GM21825 (cell line): ENCODE measurements around the gene METTL15.
"Not testable (repeated sequence)": the region's sequence is repeated elsewhere in the genome, so short reads cannot be mapped to it uniquely, and the experiment has no call there.

Experiments
- ATAC-seq: cut with Tn5 transposase; IDR thresholded peaks from one replicate; pipeline ENCODE4 v1.9.1; 2021; ENCODE audit warnings: mild to moderate bottlenecking, moderate library complexity; ENCODE audit not compliant: unreplicated experiment

Gene METTL15

DNA sequence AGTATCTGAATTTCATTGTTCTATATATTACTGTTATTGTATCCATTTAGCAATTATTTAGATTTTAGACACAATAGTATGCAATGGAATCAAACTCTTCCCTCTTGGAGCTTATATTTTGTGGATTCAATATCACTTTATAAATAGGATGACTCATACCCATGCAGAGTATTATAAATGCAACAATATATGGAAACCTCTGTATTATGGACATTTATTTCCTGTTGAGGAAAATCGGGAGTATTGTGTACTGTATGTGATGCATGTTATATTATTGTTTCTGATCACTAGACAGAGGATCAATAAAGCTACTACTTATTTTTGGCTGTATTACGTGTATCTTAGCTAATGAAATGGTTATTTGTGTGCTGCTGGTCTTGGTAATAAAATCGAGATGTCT lies 770 bp downstream of the METTL15 start:
- no peak for ATAC-seq

DNA sequence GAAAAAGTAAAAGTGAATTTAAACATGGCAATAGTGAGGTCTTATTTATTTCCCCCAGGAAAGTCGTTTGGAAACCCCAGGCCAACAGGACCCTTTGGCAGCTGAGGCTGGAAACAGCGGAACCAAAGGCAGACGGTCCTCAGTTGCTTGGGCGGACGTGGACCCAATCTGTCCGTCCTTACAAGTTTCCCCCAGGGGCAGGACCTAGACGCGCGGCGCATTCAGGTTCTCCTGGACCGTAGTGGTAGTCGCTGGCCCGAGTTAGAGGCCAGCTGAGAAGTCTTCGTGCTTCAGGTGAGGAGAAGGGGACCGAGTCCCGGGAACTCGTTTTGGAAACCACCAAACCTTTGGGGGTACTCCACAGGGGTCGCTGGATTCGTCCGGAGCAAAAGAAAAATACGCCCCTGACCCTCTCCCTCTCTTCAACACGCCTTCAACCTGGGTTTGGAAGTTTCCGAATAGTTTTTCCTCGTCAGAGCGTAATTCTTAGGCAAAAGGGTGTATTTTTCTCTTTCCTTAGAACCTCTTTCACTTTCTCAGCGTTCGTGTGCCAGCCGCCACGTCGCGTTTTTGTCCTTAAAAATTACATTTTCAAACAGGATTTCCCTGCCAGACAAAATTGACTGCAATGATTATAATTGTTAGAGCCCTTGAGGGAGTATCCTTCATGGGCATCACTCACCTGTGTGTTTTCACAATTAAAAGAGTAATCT lies 2.1 kb downstream of the METTL15 start:
- ATAC-seq = peak; percentile 36

DNA sequence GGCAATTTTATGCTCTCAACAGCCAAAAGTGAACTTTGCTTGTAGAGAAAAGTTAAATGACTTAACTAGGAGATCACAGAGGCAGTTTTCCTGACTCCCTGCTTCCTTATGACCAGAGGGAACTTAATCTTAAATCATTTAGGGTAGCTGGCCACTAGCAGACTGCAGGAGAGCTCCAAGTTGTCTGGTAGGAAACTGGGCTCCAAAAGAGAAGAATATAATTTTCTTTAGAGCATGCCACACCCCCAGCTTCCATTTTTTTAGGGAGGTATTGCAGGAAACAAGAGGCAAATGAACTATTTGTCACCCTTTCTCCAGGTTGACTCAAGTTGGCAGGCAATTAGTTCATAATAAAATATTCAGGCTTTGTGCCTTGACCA lies 2.6 kb downstream of the METTL15 start:
- ATAC-seq = no peak

DNA sequence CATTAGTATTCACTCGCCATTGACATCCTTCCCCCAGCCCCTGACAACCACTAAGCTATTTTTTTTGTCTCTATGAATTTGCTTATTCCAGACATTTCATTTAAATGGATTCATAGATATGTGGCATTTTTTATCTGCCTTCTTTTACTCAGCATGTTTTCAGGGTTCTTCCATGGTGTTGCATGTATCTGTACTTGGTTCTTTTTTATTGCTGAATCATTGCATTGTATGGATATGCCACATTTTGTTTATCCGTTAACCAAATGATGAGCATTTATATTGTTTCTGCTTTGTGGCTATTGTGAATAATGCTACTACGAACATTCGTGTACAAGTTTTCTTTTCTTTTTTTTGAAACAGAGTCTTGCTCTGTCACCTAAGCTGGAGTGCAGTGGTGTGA lies 5.9 kb downstream of the METTL15 start:
- no peak for ATAC-seq

DNA sequence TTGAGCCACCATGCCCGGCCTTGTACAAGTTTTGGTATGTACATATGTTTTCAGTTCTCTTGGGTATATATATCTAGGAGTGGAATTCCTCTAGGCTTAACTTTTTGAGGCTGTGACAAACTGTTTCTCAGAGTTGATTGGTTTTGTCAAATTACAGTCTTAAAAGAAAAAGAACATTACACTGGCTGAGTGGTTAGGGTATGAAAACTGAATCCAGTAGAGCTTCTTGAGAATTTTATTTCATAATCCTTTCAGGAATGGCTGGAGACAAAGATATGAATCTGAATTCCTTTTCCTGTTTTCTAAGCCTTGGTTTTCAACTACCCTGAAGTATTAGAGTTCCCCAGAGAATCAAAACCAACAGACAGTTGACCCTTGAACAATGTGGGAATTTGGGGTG lies 6.5 kb downstream of the METTL15 start:
- no peak for ATAC-seq

DNA sequence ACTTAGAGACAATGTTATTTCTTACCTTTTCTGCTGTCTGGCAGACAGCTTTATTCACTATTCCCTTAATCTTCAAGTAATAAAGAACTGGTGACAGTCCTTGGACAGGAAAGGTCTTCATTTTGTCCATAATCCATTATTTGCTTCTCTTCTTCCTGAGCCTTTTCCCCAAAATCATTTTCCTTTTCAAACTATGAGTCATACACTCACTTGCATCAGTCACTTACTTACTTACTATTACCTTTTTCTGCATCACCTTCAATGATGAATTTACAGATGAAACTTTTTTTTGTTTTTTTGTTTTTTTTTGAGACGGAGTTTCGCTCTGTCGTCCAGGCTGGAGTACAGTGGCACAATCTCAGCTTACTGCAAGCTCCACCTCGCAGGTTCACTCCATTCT lies 9.5 kb downstream of the METTL15 start:
- ATAC-seq = no peak

DNA sequence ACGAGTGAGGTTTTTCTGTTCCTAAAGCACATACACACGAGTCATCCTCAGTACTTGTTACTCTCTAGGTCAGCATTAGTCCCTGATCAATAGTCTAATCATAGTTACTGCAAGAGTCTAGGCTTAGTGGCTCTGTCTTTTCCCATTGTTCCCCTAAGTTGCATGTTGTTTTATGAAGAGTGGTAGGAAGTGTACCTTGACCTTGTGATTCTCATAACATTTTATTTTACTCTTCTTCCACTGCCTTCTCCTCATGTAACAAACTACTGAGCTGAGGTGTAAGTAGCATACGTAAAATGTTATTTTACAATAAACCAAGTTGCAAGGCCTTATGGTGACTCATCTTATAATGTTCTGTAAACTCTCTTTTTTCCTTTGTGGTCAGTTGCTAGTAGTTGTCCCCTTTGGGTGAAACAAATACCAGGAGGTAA lies 15.0 kb downstream of the METTL15 start:
- ATAC-seq = no peak

DNA sequence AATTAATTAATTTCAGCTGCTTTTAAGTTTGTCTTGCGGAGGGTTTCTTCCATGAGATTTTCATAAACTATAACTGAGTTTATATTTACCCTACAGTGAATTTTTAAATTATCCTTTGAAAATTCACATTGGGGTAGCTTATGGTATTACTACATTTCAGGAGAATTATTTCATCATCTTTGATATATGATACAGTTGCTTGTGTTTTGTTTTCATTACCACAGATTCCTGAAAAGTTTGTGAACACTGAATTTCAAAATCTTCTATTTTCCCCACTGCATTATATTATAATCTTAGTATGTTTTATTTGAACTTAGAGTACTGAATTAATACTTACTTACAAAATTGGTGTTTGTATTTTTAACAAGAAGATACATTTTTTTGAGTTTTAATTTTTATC lies 24.4 kb downstream of the METTL15 start:
- no peak for ATAC-seq

DNA sequence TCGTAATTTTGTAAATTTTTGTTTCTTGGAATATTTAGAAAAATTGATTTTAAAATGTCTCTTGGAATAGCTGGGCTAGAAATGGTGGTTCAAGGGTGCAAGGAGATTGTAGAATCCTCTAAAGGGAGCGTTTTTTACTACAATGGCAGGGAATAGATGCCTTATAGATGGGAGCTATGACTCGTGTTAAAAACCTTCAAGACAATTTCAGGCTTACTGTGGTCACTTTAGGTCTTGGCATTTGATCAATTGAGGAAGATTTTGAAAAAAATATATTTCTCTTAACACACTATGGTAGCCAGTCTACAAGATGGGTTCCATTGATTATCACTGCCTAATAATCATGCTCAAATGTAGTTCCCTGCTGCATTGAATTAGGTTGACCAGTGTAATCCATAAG lies 25.0 kb downstream of the METTL15 start:
- no peak for ATAC-seq

DNA sequence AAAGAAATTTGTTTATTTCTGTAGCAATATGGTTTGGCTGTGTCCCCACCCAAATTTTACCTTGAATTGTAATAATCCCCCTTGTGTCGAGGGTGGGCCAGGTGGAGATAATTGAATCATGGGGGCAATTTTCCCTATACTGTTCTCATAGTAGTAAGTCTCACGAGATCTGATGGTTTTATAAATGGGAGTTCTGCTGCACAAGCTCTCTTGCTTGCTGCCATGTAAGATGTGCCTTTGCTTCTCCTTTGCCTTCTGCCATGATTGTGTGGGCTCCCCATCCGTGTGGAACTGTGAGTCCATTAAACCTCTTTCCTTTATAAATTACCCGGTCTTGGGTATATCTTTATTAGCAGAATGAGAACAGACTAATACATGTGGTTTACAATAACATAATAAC lies 28.0 kb downstream of the METTL15 start:
- not testable (repeated sequence) for ATAC-seq

DNA sequence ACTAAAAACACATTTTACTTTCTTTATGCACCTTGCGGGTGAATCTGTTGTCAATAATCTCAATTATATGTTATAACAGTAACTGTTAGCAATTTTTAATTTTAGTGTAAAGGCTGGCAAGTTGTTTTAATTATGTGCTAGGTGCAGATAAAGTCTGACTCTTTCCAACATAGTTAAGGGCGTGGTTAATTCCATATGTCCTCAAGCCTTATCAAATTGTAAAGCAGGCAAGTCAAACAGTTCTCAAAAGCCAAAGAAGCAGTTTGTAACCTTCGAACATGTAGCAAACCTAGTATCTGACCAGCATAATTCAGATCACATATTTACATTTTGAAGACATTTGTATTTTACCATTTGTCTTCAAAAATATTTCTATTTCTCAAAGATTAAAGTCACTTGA lies 29.2 kb downstream of the METTL15 start:
- ATAC-seq = no peak

DNA sequence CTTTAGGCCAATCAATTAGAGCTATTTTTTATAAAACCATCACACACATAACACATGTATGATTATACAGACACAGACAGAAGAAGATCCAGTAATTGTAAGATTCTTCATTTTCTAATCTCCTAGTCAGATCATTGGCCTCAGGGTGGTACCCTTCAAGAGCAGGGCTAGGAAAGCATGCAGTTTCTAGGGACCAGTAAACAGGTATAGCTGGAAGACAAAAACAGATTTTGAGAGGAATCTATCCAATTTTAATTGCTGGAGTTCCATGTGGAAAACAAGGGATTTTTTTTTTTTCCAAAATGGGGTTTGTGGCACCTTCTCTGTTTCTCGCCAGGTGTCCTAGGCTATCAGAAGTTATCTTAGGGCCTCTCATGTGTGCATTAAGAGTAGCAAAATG lies 29.6 kb downstream of the METTL15 start:
- no peak for ATAC-seq

DNA sequence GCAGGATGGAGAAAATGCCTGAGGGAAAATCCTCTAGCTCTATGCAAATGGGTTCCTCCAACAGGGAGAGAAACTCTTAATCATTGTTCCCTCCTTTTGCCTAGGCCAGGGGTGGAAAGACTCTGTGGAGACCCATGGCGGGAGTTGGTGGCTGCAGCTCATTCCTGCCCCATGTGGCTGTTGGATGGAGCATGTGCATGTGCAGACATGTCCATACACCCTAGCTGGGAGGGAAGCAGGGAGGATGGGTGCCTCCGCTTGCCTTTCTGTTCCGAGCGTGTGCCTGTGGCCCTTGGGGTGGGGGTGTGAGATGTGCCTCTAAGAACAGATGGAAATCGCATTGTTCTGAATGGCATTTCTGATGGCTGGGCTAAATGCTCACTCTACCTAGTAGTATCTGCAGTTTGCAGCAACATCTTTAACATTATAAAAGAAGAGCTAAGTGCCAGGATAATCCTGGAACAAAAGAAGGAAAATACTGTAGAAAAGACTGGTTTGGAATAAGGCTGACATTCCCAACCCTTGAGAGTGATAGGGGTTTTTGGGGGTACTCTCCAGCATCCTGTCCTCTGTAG lies 31.7 kb downstream of the METTL15 start:
- no peak for ATAC-seq

DNA sequence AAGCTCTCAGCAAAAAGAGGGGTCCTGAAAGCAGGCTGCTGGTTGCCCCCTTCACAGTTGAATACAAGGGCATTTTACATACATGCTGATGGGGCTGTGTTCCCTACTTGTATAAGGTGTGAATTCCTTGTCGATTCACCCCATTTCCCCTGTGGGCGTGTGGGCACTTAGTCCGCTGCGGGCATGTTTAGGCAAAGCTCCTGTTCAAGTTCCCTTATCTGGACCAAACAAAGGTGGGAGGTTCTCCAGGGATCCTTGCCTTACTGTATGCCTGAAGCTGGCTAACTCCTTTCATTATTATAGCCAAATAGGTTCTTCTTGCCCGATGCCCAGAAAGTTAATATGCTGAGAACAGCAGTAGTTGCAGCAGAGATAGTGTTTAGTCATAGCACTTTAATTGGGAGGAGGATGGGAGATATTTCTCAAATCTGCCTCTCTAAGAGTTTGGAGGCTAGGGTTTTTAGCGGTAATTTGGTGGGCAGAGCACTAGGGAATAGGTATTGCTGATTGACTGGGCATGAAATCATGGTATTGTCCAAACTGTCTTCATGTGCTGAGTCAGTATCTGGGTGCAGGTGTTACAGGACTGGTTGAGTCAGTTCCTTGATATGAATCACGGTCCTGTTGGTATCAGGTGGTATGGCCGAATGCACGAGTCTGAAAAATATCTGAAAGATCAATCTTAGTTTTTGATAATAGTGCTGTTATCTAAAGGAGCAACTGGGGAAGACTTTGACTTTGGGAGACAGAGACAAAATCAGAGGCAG lies 32.7 kb downstream of the METTL15 start:
- no peak for ATAC-seq

DNA sequence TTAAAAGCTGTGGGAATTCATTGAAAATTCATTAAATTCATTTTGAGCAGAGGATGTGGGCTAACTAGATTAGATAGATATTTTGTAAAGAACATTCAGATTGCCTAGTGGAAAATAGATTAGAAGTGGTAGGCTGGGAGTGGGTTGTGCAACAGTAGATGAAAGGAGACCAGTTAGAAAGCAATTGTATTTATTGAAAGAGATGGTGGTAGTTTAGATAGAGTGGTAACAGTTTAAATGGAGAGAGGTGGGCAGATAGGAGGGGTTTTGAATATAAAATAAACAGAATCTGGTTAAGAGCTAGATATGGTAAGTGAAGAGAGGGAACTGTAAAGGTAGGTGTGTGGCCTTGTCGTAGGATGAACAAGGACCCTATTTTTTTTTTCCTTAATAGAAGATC lies 34.5 kb downstream of the METTL15 start:
- no peak for ATAC-seq

DNA sequence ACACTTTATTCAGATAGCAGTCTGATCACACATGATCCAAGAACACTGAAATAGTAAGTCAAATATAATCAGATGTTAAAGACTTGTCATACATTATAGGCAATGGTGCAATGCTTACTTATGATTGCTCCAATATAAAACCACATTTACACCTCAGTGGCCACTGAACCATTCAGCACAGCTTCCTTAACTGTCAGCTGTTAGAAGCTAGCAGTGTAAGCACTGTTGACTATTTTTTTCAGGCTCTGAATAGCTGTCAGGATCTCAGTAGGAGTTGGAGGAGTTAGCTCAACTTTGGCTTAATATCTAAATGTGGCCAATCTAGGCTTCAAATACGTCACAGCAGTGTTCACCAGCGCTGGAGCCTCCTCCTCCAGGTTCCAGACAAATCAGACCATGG lies 36.6 kb downstream of the METTL15 start:
- ATAC-seq = no peak

DNA sequence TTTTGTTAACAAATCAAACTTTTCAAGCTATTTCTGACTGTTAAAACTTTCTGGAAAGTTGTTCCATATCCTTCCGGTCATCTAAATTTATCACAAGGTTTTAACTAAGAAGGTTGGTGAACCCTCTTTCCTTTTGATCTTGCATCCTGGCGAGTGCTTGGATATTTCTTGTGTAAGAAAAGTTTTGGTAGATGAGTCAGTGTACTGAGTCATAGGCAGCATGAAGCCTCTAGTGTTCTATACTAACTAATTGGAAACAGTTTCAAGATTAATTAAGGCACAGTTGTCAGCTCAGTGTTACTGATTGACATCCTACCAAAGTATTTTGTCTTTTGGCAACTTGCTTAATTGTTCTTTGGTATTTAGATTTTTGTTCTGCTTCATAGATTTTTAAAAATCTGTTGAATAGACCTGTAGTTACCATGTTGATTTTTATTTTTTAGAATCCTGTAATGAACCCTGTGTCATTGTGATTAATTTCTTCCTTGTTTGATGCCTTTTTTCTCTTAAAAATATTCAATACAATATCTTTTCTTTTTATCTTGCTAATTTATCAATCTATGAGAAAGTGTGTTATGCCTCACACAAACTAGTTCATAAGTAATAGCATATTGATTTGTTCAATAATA lies 38.0 kb downstream of the METTL15 start:
- no peak for ATAC-seq

DNA sequence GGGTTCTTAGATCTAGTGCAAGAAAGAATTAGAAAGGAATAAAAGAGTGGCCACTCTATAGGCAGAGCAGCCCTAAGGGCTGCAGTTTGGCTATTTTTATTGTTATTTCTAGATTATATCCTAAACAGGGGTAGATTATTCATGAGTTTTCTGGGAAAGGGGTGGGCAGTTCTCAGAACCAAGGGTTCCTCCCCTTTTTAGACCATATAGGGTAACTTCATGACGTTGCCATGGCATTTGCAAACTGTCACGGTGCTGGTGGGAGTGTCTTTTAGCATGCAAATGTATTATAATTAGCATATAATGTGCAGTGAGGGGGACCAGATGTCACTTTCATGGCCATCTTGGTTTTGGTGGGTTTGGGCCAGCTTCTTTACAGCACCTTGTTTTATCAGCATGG lies 44.6 kb downstream of the METTL15 start:
- ATAC-seq = no peak

DNA sequence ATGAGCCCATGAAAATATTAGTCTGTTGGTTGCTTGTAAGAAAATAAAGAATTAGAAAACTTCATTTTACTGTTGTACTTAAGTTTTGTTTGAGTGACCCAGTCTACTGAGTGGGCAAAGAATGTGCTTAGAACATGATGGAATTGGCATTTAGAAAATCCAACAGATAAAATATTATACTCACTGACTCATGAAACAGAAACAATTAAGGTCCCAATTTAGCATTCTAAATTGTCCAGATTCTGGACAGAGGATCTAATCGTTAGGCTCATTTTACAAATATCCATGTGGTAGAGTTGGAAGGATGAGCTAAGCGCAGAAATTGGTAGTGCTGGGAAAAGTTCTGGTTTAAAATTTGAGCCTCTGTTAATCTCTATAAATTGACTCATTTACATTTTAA lies 45.4 kb downstream of the METTL15 start:
- ATAC-seq = no peak

DNA sequence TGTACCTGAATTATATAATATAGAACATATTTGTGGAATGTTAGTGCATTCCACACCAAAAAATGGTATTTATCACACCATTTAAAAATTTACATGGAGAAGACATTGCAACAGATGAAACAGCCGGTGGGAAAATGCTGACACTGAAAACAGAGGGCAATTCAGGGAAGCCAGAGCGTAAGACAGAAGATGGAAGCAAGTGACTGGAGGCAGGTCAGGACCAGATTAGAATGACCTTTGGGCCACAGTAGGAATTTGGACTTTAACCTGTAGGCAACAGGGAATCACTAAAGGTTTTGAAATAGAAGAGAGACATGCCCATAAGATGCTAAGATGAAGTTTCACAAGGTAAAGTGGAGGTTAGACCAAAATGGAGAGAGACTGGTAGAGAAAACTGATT lies 60.5 kb downstream of the METTL15 start:
- no peak for ATAC-seq

DNA sequence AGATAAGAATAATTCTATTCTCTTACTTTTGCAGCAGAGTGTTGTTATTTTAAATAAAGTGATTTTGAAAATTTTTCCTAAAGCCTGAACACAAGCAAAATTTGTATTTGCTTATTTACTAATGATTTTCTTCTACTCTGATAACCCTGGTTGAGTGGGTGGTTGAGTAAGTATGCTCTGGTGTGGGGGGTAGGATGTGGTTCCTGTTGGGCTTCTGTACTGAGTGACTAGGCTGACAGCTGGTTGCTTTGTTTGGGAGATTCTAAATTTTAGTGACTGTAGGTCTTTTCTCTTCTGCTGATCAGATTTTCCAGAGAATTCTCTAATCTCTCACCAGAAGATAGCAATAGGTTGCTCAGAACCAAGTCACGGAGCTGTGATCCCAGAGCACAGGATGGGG lies 61.6 kb downstream of the METTL15 start:
- no peak for ATAC-seq

DNA sequence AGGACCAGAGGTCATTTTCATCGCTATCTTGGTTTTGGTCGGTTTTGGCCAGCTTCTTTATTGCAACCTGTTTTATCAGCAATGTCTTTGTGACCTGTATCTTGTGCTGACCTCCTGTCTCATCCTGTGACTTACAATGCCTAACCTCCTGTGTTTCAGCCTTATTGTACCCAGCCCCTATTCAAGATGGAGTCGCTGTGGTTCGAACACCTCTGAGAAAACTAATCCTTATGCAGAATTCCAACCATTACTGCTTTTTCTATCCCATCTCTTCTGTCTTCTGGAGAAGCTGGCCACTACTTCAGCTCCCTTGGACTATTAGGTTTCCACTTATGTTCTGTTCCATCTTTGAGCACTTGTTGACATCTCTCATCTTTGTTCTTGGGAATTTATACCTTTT lies 62.6 kb downstream of the METTL15 start:
- ATAC-seq = no peak
